ENCODE data around the gene AGPAT1. TPM values are rescaled to one million over a fixed set of nuclear protein-coding genes. Genes with fewer than 3 reads are reported as not detected.

Gene AGPAT1
- polyA plus RNA-seq, 1 donor, result 109 TPM

- H3K36me3 ChIP-seq (ENCODE audit: control insufficient read depth, insufficient read depth, low read length), result peaks cover 42% of the 10 kb centered on the region
- WGBS (ENCODE audit: insufficient coverage, low lambda C conversion rate), result 100% methylated on average over 1 of the region's 10 CpGs
- H3K4me1 ChIP-seq (ENCODE audit: control insufficient read depth, insufficient read depth, low read length), result peaks cover 20% of the 10 kb centered on the region
- peaks cover 3% of the 10 kb centered on the region for H3K9me3 ChIP-seq (ENCODE audit: control insufficient read depth, low read depth, low read length)
- H3K4me3 ChIP-seq (ENCODE audit: low read length), result peak overlapping the region; percentile 95
- DNase-seq, result no peak
- no peak overlapping the region for H3K27ac ChIP-seq (ENCODE audit: low read length)
- no peaks in the 10 kb centered on the region for H3K27me3 ChIP-seq (ENCODE audit: control insufficient read depth, insufficient read depth, low read length)
These were observed 4.0 kb upstream of the AGPAT1 start for GRCh38 chr6:32179766-32180405.

- H3K4me1 ChIP-seq (ENCODE audit: control insufficient read depth, insufficient read depth, low read length), result peaks cover 20% of the 10 kb centered on the region
- peak overlapping the region; percentile 95 for H3K4me3 ChIP-seq (ENCODE audit: low read length)
- peaks cover 35% of the 10 kb centered on the region for H3K36me3 ChIP-seq (ENCODE audit: control insufficient read depth, insufficient read depth, low read length)
- WGBS (ENCODE audit: insufficient coverage, low lambda C conversion rate), result 6% methylated on average over 6 of the region's 24 CpGs
- no peaks in the 10 kb centered on the region for H3K27me3 ChIP-seq (ENCODE audit: control insufficient read depth, insufficient read depth, low read length)
- peak in 1 of 2 donors; percentile 63 for DNase-seq
- peaks cover 3% of the 10 kb centered on the region for H3K9me3 ChIP-seq (ENCODE audit: control insufficient read depth, low read depth, low read length)
- peak overlapping the region; percentile 85 for H3K27ac ChIP-seq (ENCODE audit: low read length)
These were observed 2.9 kb upstream of the AGPAT1 start for GRCh38 chr6:32178547-32179440.

- H3K9me3 ChIP-seq (ENCODE audit: control insufficient read depth, low read depth, low read length), result peaks cover 3% of the 10 kb centered on the region
- peaks cover 20% of the 10 kb centered on the region for H3K4me1 ChIP-seq (ENCODE audit: control insufficient read depth, insufficient read depth, low read length)
- DNase-seq, result peak; percentile 100
- peak within 1 kb of the TSS; percentile 85 for H3K27ac ChIP-seq (ENCODE audit: low read length)
- H3K4me3 ChIP-seq (ENCODE audit: low read length), result peak within 1 kb of the TSS; percentile 95
- H3K36me3 ChIP-seq (ENCODE audit: control insufficient read depth, insufficient read depth, low read length), result peaks cover 27% of the 10 kb centered on the region
- H3K27me3 ChIP-seq (ENCODE audit: control insufficient read depth, insufficient read depth, low read length), result no peaks in the 10 kb centered on the region
- WGBS (ENCODE audit: insufficient coverage, low lambda C conversion rate), result 0% methylated on average over 2 of the region's 33 CpGs
These were observed 2.1 kb upstream of the AGPAT1 start, which contains the start of gene RNF5 for GRCh38 chr6:32177788-32178546. TSS of gene RNF5 (plus strand) at chr6:32178405. CDS start at chr6:32178512, 107 bp downstream.

GRCh38 chr6:32177183-32177787 is 1.4 kb upstream of the AGPAT1 start:
- WGBS (ENCODE audit: insufficient coverage, low lambda C conversion rate), result no CpG with 5 or more reads among the region's 20 CpGs

GRCh38 chr6:32176476-32177182 is 745 bp upstream of the AGPAT1 start:
- H3K27ac ChIP-seq (ENCODE audit: low read length), result peak overlapping the region; percentile 85
- peaks cover 20% of the 10 kb centered on the region for H3K4me1 ChIP-seq (ENCODE audit: control insufficient read depth, insufficient read depth, low read length)
- H3K36me3 ChIP-seq (ENCODE audit: control insufficient read depth, insufficient read depth, low read length), result peaks cover 16% of the 10 kb centered on the region
- peak overlapping the region; percentile 95 for H3K4me3 ChIP-seq (ENCODE audit: low read length)
- no peaks in the 10 kb centered on the region for H3K27me3 ChIP-seq (ENCODE audit: control insufficient read depth, insufficient read depth, low read length)
- DNase-seq, result peak; percentile 52 to 79
- H3K9me3 ChIP-seq (ENCODE audit: control insufficient read depth, low read depth, low read length), result peaks cover 3% of the 10 kb centered on the region
- 0% methylated on average over 2 of the region's 5 CpGs for WGBS (ENCODE audit: insufficient coverage, low lambda C conversion rate)

More at GRCh38 chr6:32177183-32177787, 1.4 kb upstream of the AGPAT1 start:
- H3K4me3 ChIP-seq (ENCODE audit: low read length), result peak overlapping the region; percentile 95
- peaks cover 20% of the 10 kb centered on the region for H3K36me3 ChIP-seq (ENCODE audit: control insufficient read depth, insufficient read depth, low read length)
- H3K27ac ChIP-seq (ENCODE audit: low read length), result peak overlapping the region; percentile 85
- no peaks in the 10 kb centered on the region for H3K27me3 ChIP-seq (ENCODE audit: control insufficient read depth, insufficient read depth, low read length)
- H3K4me1 ChIP-seq (ENCODE audit: control insufficient read depth, insufficient read depth, low read length), result peaks cover 20% of the 10 kb centered on the region
- H3K9me3 ChIP-seq (ENCODE audit: control insufficient read depth, low read depth, low read length), result peaks cover 3% of the 10 kb centered on the region
- DNase-seq, result peak in 1 of 2 donors; percentile 43

- Histone ChIP-seq H3K27ac (ENCODE audit: low read length) (peak overlapping the region; percentile 29), H3K4me1 (ENCODE audit: control insufficient read depth, insufficient read depth, low read length) (peaks cover 20% of the 10 kb centered on the region), H3K4me3 (ENCODE audit: low read length) (peak overlapping the region; percentile 95), H3K27me3 (ENCODE audit: control insufficient read depth, insufficient read depth, low read length) (no peaks in the 10 kb centered on the region), H3K36me3 (ENCODE audit: control insufficient read depth, insufficient read depth, low read length) (peaks cover 17% of the 10 kb centered on the region), H3K9me3 (ENCODE audit: control insufficient read depth, low read depth, low read length) (peaks cover 3% of the 10 kb centered on the region)
- no peak for DNase-seq
- WGBS (ENCODE audit: insufficient coverage, low lambda C conversion rate), result no CpG with 5 or more reads among the region's 2 CpGs
These were observed 568 bp downstream of the AGPAT1 start for GRCh38 chr6:32175322-32175710.

- no peaks in the 10 kb centered on the region for H3K27me3 ChIP-seq (ENCODE audit: control insufficient read depth, insufficient read depth, low read length)
- no CpG with 5 or more reads among the region's 1 CpG for WGBS (ENCODE audit: insufficient coverage, low lambda C conversion rate)
- H3K9me3 ChIP-seq (ENCODE audit: control insufficient read depth, low read depth, low read length), result peaks cover 3% of the 10 kb centered on the region
- no peak overlapping the region for H3K27ac ChIP-seq (ENCODE audit: low read length)
- peaks cover 21% of the 10 kb centered on the region for H3K36me3 ChIP-seq (ENCODE audit: control insufficient read depth, insufficient read depth, low read length)
- peaks cover 18% of the 10 kb centered on the region for H3K4me1 ChIP-seq (ENCODE audit: control insufficient read depth, insufficient read depth, low read length)
- DNase-seq, result no peak
- no peak overlapping the region for H3K4me3 ChIP-seq (ENCODE audit: low read length)
These were observed 1.5 kb downstream of the AGPAT1 start for GRCh38 chr6:32174416-32174815.

GRCh38 chr6:32173051-32173727 is 2.7 kb downstream of the AGPAT1 start:
- Histone ChIP-seq H3K9me3 (ENCODE audit: control insufficient read depth, low read depth, low read length) (peaks cover 3% of the 10 kb centered on the region), H3K36me3 (ENCODE audit: control insufficient read depth, insufficient read depth, low read length) (peaks cover 33% of the 10 kb centered on the region), H3K27me3 (ENCODE audit: control insufficient read depth, insufficient read depth, low read length) (no peaks in the 10 kb centered on the region), H3K4me1 (ENCODE audit: control insufficient read depth, insufficient read depth, low read length) (peaks cover 24% of the 10 kb centered on the region), H3K27ac (ENCODE audit: low read length) (no peak overlapping the region), H3K4me3 (ENCODE audit: low read length) (no peak overlapping the region)
- WGBS (ENCODE audit: insufficient coverage, low lambda C conversion rate), result no CpG with 5 or more reads among the region's 4 CpGs
- no peak for DNase-seq

- Histone ChIP-seq H3K4me3 (ENCODE audit: low read length) (no peak overlapping the region), H3K4me1 (ENCODE audit: control insufficient read depth, insufficient read depth, low read length) (peaks cover 21% of the 10 kb centered on the region), H3K27ac (ENCODE audit: low read length) (no peak overlapping the region), H3K27me3 (ENCODE audit: control insufficient read depth, insufficient read depth, low read length) (no peaks in the 10 kb centered on the region), H3K36me3 (ENCODE audit: control insufficient read depth, insufficient read depth, low read length) (peaks cover 50% of the 10 kb centered on the region), H3K9me3 (ENCODE audit: control insufficient read depth, low read depth, low read length) (peaks cover 3% of the 10 kb centered on the region)
- whole genome bisulfite sequencing (ENCODE audit: insufficient coverage, low lambda C conversion rate), result no CpG with 5 or more reads among the region's 6 CpGs
- no peak for DNase-seq
These were observed 4.7 kb downstream of the AGPAT1 start for GRCh38 chr6:32171234-32171633.

All from large intestine (tissue), 3 donors.